Brain microvascular endothelial cell (primary cell): ENCODE data around the gene NFKB1.

Source experiments
- DNase-seq: peaks from one replicate; pipeline ENCODE4 v3.0.0-alpha.2; 2020
- H3K27ac ChIP-seq: fragments of 250-450 bp; sonication (Bioruptor Pico); 2 replicates; pipeline ENCODE4 v1.5.1; 2020; ENCODE audit warnings: mild to moderate bottlenecking, moderate library complexity
- H3K27me3 ChIP-seq: fragments of 250-450 bp; sonication (Bioruptor Pico); replicated peaks from 2 replicates; pipeline ENCODE4 v1.5.1; 2020; ENCODE audit warnings: mild to moderate bottlenecking
- H3K36me3 ChIP-seq: fragments of 250-450 bp; sonication (Bioruptor Pico); replicated peaks from 2 replicates; pipeline ENCODE4 v1.5.1; 2020; ENCODE audit warnings: mild to moderate bottlenecking
- H3K4me3 ChIP-seq: 2 replicates; pipeline ENCODE4 v1.5.1; 2011; ENCODE audit warnings: low read depth, mild to moderate bottlenecking, control low read depth, low read length, moderate library complexity
- in situ Hi-C: cut with HindIII; loops from 2 replicates; pipeline ENCODE4 v1.10.0; 2017; ENCODE audit warnings: low sequenced_read_pairs, low pct_ligation_motif_present
- TF ChIP-seq, protein P1 (sequence below): IDR thresholded peaks from 2 replicates; pipeline ENCODE4 v1.5.1; 2011; ENCODE audit warnings: low read depth, mild to moderate bottlenecking, moderate library complexity, low read length, control low read depth, inconsistent platforms; ENCODE audit errors: missing control alignments

Gene NFKB1

GRCh38 chr4:102500696-102501446 lies at the start of gene NFKB1:
Gene NFKB1 (plus strand): TSS chr4:102501359. CDS start chr4:102525519, 24,160 bp downstream.
- Histone ChIP-seq H3K27ac (peak within 1 kb of the TSS; percentile 89), H3K4me3 (peak within 1 kb of the TSS; percentile 87), H3K36me3 (no peaks in the 10 kb centered on the region), H3K27me3 (no peaks in the 10 kb centered on the region)
- TF ChIP-seq, protein P1, sequence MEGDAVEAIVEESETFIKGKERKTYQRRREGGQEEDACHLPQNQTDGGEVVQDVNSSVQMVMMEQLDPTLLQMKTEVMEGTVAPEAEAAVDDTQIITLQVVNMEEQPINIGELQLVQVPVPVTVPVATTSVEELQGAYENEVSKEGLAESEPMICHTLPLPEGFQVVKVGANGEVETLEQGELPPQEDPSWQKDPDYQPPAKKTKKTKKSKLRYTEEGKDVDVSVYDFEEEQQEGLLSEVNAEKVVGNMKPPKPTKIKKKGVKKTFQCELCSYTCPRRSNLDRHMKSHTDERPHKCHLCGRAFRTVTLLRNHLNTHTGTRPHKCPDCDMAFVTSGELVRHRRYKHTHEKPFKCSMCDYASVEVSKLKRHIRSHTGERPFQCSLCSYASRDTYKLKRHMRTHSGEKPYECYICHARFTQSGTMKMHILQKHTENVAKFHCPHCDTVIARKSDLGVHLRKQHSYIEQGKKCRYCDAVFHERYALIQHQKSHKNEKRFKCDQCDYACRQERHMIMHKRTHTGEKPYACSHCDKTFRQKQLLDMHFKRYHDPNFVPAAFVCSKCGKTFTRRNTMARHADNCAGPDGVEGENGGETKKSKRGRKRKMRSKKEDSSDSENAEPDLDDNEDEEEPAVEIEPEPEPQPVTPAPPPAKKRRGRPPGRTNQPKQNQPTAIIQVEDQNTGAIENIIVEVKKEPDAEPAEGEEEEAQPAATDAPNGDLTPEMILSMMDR: no peak
- peak; percentile 79 for DNase-seq
- in situ Hi-C loops: no loop called here

- no peaks in the 10 kb centered on the region for H3K36me3 ChIP-seq
- no peak for DNase-seq
- peaks cover 2% of the 10 kb centered on the region for H3K27me3 ChIP-seq
- in situ Hi-C loops: no loop called here
- no peak overlapping the region for H3K27ac ChIP-seq
- TF ChIP-seq, protein P1: no peak
- H3K4me3 ChIP-seq: no peak overlapping the region
Observed at GRCh38 chr4:102452854-102453253, 48.3 kb upstream of the NFKB1 start.

DNA sequence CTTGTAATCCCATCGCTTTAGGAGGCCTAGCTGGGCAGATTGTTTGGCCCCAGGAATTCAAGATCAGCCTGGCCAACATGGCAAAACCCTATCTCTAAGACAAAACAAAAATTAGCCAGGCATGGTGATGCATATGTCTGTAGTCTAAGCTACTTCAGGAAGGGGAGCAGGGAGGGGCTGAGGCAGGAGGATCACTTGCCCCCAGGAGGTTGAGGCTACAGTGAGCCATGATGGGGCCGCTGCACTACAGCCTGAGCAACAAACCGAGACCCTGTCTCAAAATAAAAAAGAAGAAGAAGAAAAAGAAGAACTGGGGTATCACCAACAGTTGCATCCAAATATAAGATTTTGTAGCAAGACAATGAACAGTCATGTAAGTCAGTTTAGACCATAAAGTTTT lies 47.3 kb upstream of the NFKB1 start:
- peaks cover 2% of the 10 kb centered on the region for H3K27me3 ChIP-seq
- no peaks in the 10 kb centered on the region for H3K36me3 ChIP-seq
- H3K4me3 ChIP-seq: no peak overlapping the region
- no peak overlapping the region for H3K27ac ChIP-seq
- TF ChIP-seq, protein P1: no peak
- in situ Hi-C loops: no loop called here
- no peak for DNase-seq

- Histone ChIP-seq H3K36me3 (no peaks in the 10 kb centered on the region), H3K4me3 (no peak overlapping the region), H3K27me3 (peaks cover 2% of the 10 kb centered on the region), H3K27ac (no peak overlapping the region)
- TF ChIP-seq, protein P1: no peak
- in situ Hi-C loops: no loop called here
- DNase-seq: no peak
Observed at GRCh38 chr4:102454268-102454667, 46.9 kb upstream of the NFKB1 start.

DNA sequence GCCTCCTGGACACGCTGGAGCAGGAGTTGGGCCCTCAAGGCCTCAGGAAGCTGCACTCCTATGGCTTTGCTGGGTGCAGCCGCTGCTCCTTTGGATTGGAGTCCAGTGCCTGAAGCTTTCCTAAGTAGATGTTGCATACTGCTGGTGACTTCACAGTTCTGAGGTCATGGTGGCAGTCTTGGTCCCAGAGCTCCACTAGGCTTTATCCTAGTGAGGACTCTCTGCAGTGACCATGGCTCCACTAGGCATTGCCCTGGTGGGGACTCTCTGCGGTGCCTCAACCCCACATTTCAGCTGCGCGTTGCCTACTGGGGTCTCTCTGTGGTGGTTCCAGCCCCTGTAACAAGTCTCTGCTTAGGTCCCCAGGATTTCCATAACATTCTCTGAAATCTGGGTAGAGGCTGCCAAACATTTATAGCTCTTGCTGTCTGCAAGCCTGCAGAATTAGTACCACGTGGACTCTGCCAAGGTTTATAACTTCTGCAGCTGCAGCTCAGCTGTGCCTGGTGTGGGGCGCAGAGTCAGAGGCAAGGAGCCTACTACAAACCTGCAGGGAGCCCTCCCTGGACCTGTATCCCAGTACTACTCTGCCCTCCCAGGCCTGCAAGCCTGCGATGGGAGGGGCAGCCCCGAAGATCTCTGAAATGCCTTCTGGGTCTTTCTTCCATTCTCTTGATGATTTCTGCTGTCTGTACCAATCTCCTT lies 46.0 kb upstream of the NFKB1 start:
- in situ Hi-C loops: no loop called here
- Histone ChIP-seq H3K27me3 (peaks cover 2% of the 10 kb centered on the region), H3K36me3 (no peaks in the 10 kb centered on the region), H3K27ac (no peak overlapping the region), H3K4me3 (no peak overlapping the region)
- DNase-seq: no peak
- TF ChIP-seq, protein P1: no peak
